HG02588 (cell line): ENCODE results near the gene ARFRP1.

Experiments used
- ATAC-seq: cut with Tn5 transposase; IDR thresholded peaks from one replicate; pipeline ENCODE4 v1.9.1; 2021; ENCODE audit warnings: mild to moderate bottlenecking, moderate library complexity; ENCODE audit not compliant: unreplicated experiment

Gene ARFRP1

DNA sequence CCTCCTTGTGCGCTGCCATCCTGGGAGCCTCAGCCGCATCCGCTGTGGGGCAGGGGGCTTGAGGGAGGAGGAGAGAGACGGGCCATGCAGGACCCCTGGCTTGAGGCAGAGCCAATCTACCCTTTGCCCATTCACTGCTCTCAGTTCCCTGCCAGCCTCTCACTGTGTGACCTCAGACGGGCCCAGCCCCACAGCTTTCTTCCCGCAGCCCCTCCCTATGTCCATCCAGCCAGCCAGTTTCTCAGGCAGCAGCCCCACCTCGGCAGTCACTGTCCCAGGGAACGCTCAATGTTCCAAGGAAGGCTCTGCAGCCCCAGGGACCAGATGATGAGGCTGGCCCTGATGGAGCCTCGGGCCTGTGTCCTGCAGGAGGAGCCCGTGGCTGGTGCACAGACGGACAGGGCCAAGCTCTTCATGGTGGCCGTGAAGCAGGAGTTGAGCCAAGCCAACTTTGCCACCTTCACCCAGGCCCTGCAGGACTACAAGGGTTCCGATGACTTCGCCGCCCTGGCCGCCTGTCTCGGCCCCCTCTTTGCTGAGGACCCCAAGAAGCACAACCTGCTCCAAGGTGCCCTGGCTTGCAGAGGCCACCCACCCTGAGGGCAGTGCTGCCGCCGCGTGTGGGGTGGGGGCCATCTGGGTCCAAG lies 15.2 kb downstream of the ARFRP1 start:
- ATAC-seq, result no peak

DNA sequence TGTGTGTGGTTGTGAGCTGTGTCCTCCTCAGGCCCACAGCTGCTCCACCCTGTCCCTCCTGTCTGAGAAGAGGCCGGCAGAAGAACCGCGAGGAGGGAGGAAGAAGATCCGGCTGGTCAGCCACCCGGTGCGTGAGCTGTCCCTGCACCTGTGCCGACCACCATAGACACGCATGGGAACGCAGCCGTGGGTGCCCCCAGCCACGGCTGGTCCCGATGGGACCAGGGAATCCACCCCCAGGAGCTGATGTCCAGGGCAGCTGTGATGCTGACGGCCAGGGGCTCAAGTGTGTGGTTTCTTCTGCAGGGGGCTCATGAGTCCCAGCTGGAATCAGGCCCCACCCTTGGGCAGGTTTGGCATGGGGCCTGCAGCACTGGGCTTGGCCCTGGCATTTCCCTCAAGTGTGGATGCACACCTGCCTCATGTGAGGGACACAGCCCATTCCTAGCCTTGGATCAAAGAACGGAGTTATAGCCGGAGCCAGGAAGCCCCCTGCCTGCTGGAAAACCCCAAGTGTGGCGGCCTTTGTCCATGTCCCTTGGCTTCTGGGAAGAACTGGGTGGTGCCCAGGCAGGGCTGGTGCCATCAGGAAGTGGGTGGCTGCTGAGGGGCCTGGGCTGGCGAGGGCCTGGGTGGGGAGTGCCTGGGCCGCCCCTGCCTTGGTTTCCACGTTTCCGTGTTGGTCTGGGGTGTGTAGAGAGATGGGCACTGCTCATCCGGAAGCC lies 15.9 kb downstream of the ARFRP1 start:
- ATAC-seq, result no peak

DNA sequence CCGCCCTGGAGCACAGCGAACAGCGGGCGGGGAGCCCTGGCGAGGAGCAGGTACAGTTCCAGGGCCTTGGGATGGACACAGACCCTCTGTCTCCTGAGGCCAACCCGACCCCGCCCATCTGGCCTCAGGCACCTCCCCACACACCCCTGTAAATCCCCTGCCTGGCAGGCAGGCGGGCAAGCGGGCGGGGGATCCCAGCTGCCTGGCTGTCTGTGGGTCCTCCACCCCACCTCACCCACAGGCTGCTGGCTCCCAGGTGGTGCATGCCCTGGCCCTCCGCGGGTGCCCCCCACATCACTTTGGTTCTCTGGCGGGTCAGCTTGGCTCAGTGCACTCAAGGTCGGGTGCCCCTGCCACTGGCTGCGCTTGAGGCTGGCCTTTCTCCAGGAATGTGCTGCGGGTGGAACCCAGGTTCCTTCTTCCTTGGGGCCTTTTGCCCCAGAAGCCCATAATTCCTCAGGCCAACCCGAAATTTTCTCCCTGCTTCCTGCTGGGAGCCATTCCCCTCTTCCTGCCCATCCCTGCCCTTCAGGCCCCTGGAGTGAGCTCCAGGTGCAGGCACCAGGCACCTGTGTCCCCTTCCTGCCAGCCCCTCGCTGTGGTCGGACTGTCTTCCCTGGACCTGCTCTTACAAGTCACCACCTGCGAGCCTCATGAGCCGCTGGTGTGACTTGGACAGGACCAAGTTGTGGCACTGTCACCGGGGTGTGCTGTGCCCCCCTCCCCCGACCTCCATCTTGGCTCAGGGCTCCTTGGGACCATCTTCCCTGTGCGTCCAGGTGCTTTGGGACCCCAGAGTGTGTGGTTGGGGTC lies 16.7 kb downstream of the ARFRP1 start:
- ATAC-seq, result no peak

DNA sequence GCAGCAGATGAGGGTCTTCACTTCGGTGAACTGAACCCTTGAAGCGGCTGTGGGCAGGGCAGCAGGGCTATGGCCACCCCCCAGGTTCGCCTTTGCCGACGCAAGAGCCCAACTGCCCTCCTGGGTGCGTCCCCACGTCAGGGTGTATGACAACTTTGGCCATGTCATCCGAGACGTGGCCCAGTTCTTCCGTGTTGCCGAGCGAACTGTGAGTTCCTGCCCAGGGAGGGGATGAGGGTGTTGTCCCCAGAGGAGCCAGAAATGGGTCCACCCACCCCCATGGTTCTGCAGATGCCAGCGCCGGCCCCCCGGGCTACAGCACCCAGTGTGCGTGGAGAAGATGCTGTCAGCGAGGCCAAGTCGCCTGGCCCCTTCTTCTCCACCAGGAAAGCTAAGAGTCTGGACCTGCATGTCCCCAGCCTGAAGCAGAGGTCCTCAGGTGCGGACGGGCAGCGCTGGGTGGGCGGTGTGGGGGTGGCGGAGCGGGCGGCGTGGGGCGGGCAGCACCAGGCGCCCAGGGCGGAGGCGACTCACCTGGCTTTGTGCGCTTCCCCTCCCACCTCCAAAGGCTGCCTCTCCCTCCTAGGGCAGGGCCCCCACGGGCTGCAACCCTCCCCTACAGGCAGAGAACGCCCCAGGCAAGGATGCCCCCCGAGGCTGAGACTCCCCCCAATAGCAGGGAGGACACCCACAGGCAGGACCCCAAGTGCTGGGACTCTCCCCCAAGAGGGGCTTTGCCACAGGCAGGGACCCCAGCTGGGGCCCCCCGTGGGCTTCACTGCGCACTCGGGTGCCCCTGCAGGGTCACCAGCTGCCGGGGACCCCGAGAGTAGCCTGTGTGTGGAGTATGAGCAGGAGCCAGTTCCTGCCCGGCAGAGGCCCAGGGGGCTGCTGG lies 17.5 kb downstream of the ARFRP1 start:
- ATAC-seq, result no peak

DNA sequence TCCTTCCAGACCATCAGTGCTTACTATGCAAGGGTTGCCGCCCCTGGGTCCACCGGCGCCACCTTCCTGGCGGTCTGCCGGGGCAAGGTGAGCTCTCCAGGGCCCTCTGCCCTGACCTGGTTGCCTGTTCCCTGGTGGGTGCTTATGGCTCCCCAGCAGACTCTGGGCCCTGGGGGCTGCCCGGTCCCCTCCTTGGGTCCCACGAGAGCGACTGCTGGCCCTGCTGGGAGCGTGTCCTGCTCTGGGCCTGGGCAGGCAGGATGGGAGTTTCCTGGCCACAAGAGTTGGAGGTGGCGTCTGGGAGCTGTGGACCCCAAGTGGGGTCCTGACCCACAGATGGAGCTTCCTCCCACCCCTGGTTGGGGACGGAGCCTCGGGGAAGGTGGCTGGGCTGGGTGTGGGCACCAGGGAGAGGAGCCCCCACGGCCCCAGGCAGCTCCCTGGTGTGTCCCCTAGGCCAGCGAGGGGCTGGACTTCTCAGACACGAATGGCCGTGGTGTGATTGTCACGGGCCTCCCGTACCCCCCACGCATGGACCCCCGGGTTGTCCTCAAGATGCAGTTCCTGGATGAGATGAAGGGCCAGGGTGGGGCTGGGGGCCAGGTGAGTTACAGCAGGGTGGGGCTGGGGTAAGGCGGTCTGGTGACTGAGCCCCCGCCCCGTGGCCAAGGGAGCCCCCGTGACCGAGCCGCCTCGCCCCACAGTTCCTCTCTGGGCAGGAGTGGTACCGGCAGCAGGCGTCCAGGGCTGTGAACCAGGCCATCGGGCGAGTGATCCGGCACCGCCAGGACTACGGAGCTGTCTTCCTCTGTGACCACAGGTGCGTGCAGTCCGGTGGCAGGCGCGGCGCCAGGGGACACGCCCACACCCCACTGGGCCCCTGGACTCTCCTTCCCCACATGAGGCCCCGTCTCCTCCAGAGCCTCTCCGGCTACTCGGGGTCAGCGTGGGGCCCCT lies 18.5 kb downstream of the ARFRP1 start:
- ATAC-seq, result no peak

DNA sequence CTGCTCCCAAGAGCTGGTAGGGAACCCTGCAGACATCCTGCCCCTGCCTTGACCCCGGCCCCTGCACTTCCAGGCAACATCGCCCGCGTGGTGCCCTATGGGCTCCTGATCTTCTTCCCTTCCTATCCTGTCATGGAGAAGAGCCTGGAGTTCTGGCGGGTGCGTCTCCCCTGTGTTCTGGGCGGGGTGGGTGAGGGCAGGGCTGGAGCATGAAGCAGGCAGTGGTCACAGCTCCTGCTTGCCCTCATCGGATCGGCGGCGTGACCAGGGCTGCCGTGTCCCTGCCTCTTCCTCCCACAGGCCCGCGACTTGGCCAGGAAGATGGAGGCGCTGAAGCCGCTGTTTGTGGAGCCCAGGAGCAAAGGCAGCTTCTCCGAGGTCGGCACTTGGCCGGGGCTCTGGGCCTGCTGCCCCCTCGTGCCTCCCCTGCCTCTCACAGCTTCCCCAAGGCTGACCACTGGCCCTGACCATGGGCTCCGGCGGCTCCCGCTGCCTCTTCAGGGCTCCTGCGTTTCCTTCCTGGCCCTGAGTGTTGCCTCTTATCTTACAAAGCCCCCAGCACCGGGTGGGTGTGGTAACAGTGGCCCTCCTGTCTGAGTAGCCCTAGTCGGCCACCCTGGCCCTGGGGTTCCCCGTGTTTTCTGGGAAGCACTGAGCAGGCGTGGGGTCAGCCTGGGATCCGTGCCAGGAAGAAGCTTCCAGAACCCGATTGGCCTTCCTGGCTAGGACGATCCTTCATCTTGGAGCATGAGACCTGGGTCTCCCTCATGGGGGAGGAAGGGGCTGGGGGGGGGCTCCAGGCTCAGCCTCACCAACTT lies 19.3 kb downstream of the ARFRP1 start:
- no peak for ATAC-seq

DNA sequence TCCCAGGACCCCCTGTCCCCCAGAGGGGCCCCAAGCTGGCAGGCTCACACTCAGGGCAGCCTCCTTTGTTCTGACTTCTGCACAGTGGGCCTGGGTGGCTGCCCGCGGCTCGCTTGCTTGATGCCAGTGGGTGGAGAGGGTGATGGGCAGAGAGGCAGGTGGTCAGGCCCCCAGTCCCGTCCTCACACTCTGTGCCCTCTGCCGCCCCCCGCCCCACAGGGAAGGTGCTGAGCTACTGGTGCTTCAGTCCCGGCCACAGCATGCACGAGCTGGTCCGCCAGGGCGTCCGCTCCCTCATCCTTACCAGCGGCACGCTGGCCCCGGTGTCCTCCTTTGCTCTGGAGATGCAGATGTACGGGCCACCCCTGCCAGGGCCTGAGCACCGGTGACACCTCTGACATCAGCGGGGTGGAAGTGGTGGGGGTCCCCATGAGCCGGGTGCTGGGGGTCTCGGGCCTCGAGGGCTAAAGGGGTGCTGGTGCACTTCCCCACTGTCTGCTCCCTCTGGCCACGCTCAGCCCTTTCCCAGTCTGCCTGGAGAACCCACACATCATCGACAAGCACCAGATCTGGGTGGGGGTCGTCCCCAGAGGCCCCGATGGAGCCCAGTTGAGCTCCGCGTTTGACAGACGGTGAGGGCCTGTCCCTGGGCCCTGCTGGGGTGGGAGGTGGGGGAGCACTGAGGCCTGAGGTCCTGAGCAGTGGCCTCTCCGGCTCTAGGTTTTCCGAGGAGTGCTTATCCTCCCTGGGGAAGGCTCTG lies 20.2 kb downstream of the ARFRP1 start:
- no peak for ATAC-seq

DNA sequence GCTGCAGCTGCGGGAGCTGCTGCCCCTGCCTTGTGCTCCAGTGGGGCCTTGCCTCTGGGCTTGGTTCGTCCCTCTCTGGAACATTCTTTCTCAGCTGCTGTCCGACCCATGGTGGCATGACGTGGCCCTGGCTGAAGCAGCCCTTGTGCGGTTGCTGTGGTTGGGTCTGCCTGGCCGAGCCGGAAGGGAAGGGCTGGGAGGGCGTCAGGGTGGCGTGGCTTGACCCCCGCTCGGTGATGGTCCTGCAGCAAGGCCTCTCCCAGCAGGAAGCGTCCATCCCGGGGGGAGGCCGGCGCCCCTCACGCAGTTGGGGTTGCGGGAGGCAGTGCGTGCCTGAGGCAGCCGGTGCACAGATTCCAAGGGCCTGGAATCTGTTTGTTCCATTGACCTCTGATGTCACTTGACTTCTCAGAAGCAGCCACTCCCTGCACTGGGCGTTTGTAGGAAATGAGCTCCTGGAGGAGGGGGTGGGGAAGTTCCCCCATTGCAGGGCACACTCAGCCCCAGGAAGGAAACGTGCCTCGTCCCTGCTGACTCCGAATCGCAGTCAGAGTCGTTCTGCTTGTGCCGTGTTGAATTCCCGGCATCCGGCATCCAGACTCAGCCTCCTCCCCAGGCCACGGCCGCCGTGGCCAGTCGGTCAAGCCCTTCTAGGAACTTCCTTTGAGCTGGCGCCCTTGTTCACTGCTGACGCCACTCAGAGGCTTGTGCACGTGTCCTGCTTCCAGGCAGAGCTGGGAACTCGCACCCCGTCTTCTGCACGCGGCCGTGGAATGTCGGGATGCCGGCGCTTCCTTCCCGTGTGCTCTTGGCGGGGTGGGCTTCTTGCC lies 21.1 kb downstream of the ARFRP1 start:
- no peak for ATAC-seq

DNA sequence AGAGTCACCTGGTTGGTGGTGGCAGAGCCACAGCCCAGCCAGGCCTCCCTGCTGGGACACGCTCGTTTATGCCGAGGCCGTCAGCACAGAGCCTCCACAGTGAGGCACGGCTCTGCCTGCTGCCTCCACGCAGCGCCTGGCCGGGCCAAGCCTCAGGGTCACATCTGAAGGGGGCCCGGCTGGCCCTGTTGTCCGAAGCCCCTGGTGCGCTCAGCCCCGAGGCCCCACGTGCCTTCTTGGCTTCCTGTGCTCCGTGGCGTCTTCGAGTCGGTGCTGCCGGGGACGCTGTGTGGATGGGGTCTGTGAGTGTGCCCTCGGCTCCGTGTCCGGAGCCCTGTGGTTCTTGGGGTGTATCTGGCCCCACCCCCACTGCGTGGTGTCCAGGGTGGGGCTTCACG lies 21.7 kb downstream of the ARFRP1 start:
- ATAC-seq, result no peak

DNA sequence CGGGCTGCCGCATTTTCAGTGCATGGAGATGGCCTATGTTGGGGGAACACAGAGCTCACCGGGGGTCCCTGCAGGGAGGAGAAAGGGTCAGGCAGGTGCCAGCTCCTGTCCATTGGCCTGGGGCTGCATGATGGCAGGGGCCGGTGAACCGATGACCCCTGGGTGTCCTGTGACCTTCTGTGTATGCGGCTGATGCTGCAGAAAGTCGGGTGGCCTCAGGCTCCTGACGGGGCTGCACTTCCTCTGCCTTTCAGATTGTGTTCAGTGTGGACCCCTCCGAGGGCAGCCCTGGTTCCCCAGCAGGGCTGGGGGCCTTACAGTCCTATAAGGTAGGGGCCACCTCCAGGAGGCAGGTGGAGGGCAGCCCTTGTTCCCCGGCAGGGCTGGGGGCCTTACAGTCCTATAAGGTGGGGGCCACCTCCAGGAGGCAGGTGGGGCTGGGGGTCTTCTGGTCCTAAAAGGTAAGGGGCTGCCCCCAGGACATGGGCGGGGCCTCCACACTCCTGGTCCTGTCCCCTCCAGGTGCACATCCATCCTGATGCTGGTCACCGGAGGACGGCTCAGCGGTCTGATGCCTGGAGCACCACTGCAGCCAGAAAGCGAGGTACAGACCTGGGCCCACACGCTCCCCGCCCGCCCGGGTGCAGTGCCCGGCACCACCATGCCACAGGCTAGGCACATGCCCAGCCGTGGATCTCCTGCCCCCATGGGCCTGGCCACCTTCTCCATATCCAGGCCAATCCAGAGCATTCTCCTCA lies 22.3 kb downstream of the ARFRP1 start:
- ATAC-seq, result no peak

DNA sequence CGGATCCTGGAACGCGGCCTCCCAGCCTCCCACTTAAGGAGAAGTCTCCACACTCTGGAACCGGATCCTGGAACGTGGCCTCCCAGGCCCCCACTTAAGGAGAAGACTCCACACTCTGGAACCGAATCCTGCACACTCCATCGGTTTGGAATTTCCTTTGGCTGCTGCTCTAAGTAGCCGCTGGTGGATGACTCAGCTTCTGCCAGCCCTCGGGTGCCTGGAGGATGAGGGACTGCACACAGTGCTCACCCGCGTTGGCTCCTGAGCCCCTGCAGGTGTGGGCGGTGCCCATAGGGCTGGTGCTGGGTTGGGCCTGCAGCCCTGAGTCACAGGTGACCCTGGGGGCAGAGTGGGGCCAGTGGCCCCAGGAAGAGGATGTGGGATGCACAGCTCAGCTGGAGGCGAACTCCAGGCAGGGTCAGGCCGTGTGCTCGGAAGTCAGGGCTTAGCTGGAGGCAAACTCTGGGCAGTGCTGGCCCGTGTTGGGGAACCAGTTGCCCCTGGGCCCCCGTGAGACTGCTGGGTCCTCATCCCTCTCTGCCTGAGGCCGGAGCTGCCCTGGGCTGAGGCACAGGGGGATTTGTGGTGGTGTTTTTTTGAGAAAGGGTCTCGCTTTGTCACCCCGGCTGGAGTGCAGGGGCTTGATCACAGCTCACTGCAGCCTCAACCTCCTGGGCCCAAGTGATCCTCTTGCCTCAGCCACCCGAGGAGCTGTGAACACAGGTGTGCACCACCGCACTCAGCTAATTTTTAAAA lies 25.2 kb downstream of the ARFRP1 start:
- no peak for ATAC-seq

DNA sequence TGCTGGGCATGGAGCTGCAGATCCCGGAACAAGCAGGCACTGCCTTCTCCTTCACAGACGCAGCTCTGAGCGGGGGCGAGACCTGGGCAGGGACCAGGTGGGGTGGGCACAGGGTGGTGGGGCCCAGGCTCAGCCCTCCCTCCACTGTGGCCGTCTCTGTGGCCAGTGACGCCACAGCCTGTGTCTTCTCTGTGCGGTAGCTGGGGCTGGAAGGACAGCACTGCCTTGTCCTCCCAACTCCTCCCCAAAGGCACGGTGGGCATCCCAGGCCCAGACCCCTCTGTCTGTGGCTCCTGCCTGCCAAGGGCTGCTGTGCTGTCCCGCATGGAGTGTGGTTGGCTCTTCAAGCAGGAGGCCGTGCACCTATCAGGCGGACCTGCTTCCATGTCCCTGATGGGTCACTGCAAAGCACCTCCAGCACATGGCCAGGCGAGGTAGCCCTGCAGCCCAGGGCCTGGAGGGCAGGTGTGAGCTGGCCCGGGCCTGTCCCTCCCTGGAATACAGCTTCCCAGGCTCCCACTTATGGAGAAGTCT lies 26.1 kb downstream of the ARFRP1 start:
- ATAC-seq, result no peak

DNA sequence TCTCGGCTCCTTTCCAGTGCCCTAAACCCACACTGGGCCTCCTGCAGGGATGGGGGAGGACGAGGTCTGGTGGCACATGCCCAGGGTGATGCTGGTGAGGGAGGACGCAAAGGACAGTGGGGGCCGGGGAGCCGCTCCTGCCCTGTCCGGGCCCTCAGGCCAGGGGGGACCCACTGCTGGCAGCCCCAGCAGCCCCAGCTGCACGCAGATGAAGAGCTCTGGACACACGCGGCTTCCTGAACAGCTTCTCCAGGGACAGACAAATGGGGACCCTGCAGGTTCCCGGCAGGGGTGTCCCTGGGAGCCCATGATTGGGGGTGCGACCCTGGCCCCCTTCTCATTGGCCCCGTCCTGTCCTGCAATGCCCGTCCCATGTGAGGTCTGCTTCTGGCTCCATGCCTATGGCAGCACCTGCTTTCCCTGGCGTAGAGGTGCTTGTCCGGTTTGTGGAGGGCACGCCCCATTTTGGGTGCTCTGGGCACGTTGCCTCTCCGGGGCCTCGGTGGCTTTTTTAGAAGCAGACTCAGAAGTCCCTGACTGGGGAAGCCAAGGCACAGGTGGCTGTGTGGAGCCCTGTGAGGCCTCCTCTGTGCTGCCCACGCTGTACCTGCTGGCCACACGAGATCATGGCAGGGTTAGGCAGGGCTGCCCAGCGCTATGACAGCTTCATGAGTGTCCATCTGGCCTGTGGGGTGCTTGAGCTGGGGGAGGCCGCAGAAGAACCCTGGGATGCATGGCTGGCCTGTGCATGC lies 26.7 kb downstream of the ARFRP1 start:
- ATAC-seq, result no peak

DNA sequence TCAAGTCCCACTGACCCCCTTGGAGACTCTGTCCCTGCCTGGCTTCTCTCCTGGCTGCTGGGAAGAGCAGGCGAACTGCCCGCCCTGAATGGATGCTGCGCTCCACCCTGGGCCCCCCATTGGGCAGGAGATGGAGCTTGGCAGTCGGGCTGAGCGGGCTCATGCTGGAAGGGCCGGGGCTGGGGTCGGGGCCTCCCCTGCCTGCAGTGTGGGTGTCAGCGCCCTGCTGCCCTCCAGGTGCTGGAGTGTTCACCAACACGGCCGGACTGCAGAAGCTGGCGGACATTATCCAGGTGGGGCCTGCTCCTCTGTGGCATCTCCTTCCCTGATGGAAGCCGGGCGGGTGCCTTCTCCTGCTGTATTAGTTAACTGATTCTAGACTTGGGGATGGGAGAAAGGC lies 27.3 kb downstream of the ARFRP1 start:
- no peak for ATAC-seq

DNA sequence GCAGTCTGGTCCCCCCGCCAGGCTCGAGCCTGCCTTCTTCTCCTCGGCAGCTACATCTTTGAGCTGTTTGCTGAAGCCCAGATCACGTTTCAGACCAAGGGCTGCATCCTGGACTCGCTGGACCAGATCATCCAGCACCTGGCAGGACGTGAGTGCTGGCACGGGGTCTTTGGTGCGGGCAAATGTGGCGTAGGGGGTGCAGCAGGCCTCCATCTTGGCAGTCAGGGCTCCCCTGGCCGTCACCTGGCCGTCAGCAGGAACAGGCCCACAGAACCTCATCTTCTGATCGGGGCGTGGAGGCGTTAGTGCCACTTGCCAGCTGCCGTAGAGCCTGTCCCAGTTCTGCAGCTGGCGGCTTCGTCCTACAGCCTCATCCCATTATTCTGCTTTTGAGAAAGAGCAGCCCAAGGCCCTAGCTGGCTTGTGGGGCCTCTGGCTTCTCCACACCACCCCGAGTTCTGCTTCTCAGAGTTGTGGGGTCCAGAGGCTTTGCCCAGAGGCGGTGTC lies 27.9 kb downstream of the ARFRP1 start:
- ATAC-seq, result no peak
